Stimulated activated CD4-positive, alpha-beta T cell treated with anti-CD3 and anti-CD28 coated beads, Interleukin-2, amount 100 ng/mL, for 48 hours (primary cell): ENCODE data around the gene AGMAT.

ENCODE experiments used
- DNase-seq, 2 donors: peaks; one replicate each; pipeline ENCODE4 v3.0.0-alpha.2; 2020

The AGMAT gene

GRCh38 chr1:15584489-15585363 is at the start of gene AGMAT:
TSS of gene AGMAT (minus strand) at chr1:15585051. CDS start at chr1:15584967, 84 bp downstream.
- DNase-seq, result peak; percentile 52 to 62

- no peak for DNase-seq
These were observed 49.0 kb upstream of the AGMAT start for GRCh38 chr1:15633756-15634420.

GRCh38 chr1:15628003-15628402 is 43.2 kb upstream of the AGMAT start:
- no peak for DNase-seq

GRCh38 chr1:15627343-15627988 is 42.6 kb upstream of the AGMAT start:
- no peak for DNase-seq

- no peak for DNase-seq
These were observed 41.6 kb upstream of the AGMAT start for GRCh38 chr1:15626269-15626950.

- DNase-seq, result no peak
These were observed 40.4 kb upstream of the AGMAT start for GRCh38 chr1:15625056-15625917.

GRCh38 chr1:15624133-15624714 is 39.4 kb upstream of the AGMAT start:
- DNase-seq, result no peak

- DNase-seq, result no peak
These were observed 38.6 kb upstream of the AGMAT start for GRCh38 chr1:15623435-15623834.

GRCh38 chr1:15622712-15623373 is 38.0 kb upstream of the AGMAT start:
- no peak for DNase-seq

GRCh38 chr1:15621975-15622374 is 37.1 kb upstream of the AGMAT start:
- no peak for DNase-seq

GRCh38 chr1:15620902-15621682 is 36.2 kb upstream of the AGMAT start:
- DNase-seq, result no peak

GRCh38 chr1:15620155-15620545 is 35.3 kb upstream of the AGMAT start:
- no peak for DNase-seq

GRCh38 chr1:15618655-15619525 is 34.0 kb upstream of the AGMAT start:
- no peak for DNase-seq

GRCh38 chr1:15618077-15618654 is 33.3 kb upstream of the AGMAT start:
- DNase-seq, result no peak

GRCh38 chr1:15617173-15618076 is 32.6 kb upstream of the AGMAT start, which contains the start of gene DDI2:
TSS of gene DDI2 (plus strand) at chr1:15617458. CDS start at chr1:15617671, 213 bp downstream.
- peak; percentile 87 to 91 for DNase-seq

- DNase-seq, result no peak
These were observed 31.7 kb upstream of the AGMAT start for GRCh38 chr1:15616373-15617172.

GRCh38 chr1:15610167-15610566 is 25.3 kb upstream of the AGMAT start:
- DNase-seq, result no peak
